HG02981 (cell line): ENCODE data around the gene SOX2.

ENCODE experiments used
- ATAC-seq: cut with Tn5 transposase; IDR thresholded peaks from one replicate; pipeline ENCODE4 v1.9.1; 2021; ENCODE audit warnings: mild to moderate bottlenecking, moderate library complexity; ENCODE audit not compliant: unreplicated experiment

Gene SOX2

GRCh38 chr3:181711325-181712135, at the start of gene SOX2:
TSS of gene SOX2 (plus strand) at chr3:181711925. CDS start at chr3:181712361, 436 bp downstream.
- ATAC-seq: no peak

GRCh38 chr3:181683563-181683962, 28.2 kb upstream of the SOX2 start:
- ATAC-seq: peak; percentile 56

GRCh38 chr3:181687190-181687589, 24.5 kb upstream of the SOX2 start:
- no peak for ATAC-seq

GRCh38 chr3:181687731-181688130, 24.0 kb upstream of the SOX2 start:
- no peak for ATAC-seq

GRCh38 chr3:181689546-181689945, 22.2 kb upstream of the SOX2 start:
- no peak for ATAC-seq

- ATAC-seq: no peak
Observed at GRCh38 chr3:181690769-181691168, 21.0 kb upstream of the SOX2 start.

GRCh38 chr3:181691901-181692300, 19.8 kb upstream of the SOX2 start:
- no peak for ATAC-seq

GRCh38 chr3:181692311-181693145, 19.2 kb upstream of the SOX2 start:
- no peak for ATAC-seq

GRCh38 chr3:181693280-181693679, 18.4 kb upstream of the SOX2 start:
- ATAC-seq: no peak

GRCh38 chr3:181694805-181695660, 16.7 kb upstream of the SOX2 start:
- ATAC-seq: no peak

- ATAC-seq: no peak
Observed at GRCh38 chr3:181695661-181696491, 15.8 kb upstream of the SOX2 start.

- ATAC-seq: no peak
Observed at GRCh38 chr3:181696626-181697230, 15.0 kb upstream of the SOX2 start.

GRCh38 chr3:181698263-181698954, 13.3 kb upstream of the SOX2 start:
- no peak for ATAC-seq

GRCh38 chr3:181699171-181699903, 12.4 kb upstream of the SOX2 start:
- ATAC-seq: no peak

GRCh38 chr3:181700168-181701087, 11.3 kb upstream of the SOX2 start:
- peak; percentile 58 for ATAC-seq

GRCh38 chr3:181701096-181701495, 10.6 kb upstream of the SOX2 start:
- no peak for ATAC-seq
